GM18907 (cell line): ENCODE measurements around the gene RBM26.

Experiments used
- ATAC-seq: cut with Tn5 transposase; IDR thresholded peaks from one replicate; pipeline ENCODE4 v1.9.1; 2021; ENCODE audit warnings: mild to moderate bottlenecking, moderate library complexity; ENCODE audit not compliant: unreplicated experiment

Gene RBM26

GRCh38 chr13:79405831-79406596 is at the start of gene RBM26:
Gene RBM26 (minus strand): TSS chr13:79406255. CDS start chr13:79405774, 481 bp downstream.
- ATAC-seq: peak; percentile 86

GRCh38 chr13:79455331-79455730 is 49.3 kb upstream of the RBM26 start:
- no peak for ATAC-seq

GRCh38 chr13:79452239-79452913 is 46.3 kb upstream of the RBM26 start:
- no peak for ATAC-seq

- ATAC-seq: peak; percentile 100
Measured at GRCh38 chr13:79451500-79451962, 45.5 kb upstream of the RBM26 start.

GRCh38 chr13:79450110-79450509 is 44.1 kb upstream of the RBM26 start:
- no peak for ATAC-seq

- ATAC-seq: no peak
Measured at GRCh38 chr13:79448413-79448812, 42.4 kb upstream of the RBM26 start.

GRCh38 chr13:79447741-79448140 is 41.7 kb upstream of the RBM26 start:
- ATAC-seq: no peak

GRCh38 chr13:79447141-79447540 is 41.1 kb upstream of the RBM26 start:
- no peak for ATAC-seq

- ATAC-seq: no peak
Measured at GRCh38 chr13:79445968-79446645, 40.1 kb upstream of the RBM26 start.

- no peak for ATAC-seq
Measured at GRCh38 chr13:79442706-79443105, 36.7 kb upstream of the RBM26 start.

GRCh38 chr13:79442221-79442620 is 36.2 kb upstream of the RBM26 start:
- no peak for ATAC-seq

- ATAC-seq: no peak
Measured at GRCh38 chr13:79440958-79441528, 35.0 kb upstream of the RBM26 start.

GRCh38 chr13:79439275-79439674 is 33.2 kb upstream of the RBM26 start:
- no peak for ATAC-seq

- no peak for ATAC-seq
Measured at GRCh38 chr13:79435561-79435990, 29.5 kb upstream of the RBM26 start.

GRCh38 chr13:79434556-79434955 is 28.5 kb upstream of the RBM26 start:
- no peak for ATAC-seq

GRCh38 chr13:79432992-79433391 is 26.9 kb upstream of the RBM26 start:
- no peak for ATAC-seq

- ATAC-seq: no peak
Measured at GRCh38 chr13:79432086-79432485, 26.0 kb upstream of the RBM26 start.

- no peak for ATAC-seq
Measured at GRCh38 chr13:79429309-79429708, 23.3 kb upstream of the RBM26 start.

- no peak for ATAC-seq
Measured at GRCh38 chr13:79427883-79428282, 21.8 kb upstream of the RBM26 start.

- ATAC-seq: no peak
Measured at GRCh38 chr13:79427265-79427664, 21.2 kb upstream of the RBM26 start.
